CD14-positive monocyte (primary cell): Measurements from ENCODE around the gene STX17. TPM values are rescaled to one million over a fixed set of nuclear protein-coding genes. Genes with fewer than 3 reads are reported as not detected.

Experiments
- DNase-seq, 3 donors: peaks; one replicate each; pipeline ENCODE4 v3.0.0-alpha.2; 2011 to 2022
- H2AFZ ChIP-seq: 2 replicates; pipeline ENCODE4 v1.6.0; 2012; ENCODE audit warnings: mild to moderate bottlenecking, low read depth, low read length, inconsistent platforms; ENCODE audit not compliant: insufficient read depth, poor library complexity, severe bottlenecking
- H3K27ac ChIP-seq, 2 donors: 1 replicate in 1 of 2; 2 replicates in 1 of 2; pipeline ENCODE4 v1.5.1; 2012 to 2013; ENCODE audit warnings: low read length in 2 of 2, control low read depth in 1 of 2, inconsistent platforms in 1 of 2, low read depth in 1 of 2, mild to moderate bottlenecking in 1 of 2
- H3K27me3 ChIP-seq, 2 donors: one replicate each; pipeline versions ENCODE4 v1.6.0 to v1.6.1; 2011 to 2013; ENCODE audit warnings: low read length in 2 of 2; ENCODE audit not compliant: control insufficient read depth in 2 of 2, insufficient read depth in 2 of 2
- H3K36me3 ChIP-seq, 2 donors: replicated peaks in 1 of 2; 1 replicate in 1 of 2; 2 replicates in 1 of 2; pipeline versions ENCODE4 v1.5.1 to v1.6.1; 2012 to 2013; ENCODE audit warnings: low read length in 2 of 2, control low read depth in 1 of 2, inconsistent platforms in 1 of 2, mild to moderate bottlenecking in 1 of 2; ENCODE audit not compliant: insufficient read depth in 2 of 2, control insufficient read depth in 1 of 2
- H3K4me1 ChIP-seq, 2 donors: 1 replicate in 1 of 2; 2 replicates in 1 of 2; pipeline versions ENCODE4 v1.5.1 to v1.6.1; 2012 to 2013; ENCODE audit warnings: low read length in 2 of 2, control low read depth in 1 of 2, inconsistent platforms in 1 of 2, mild to moderate bottlenecking in 1 of 2, moderate library complexity in 1 of 2; ENCODE audit not compliant: insufficient read depth in 2 of 2, control insufficient read depth in 1 of 2
- H3K4me2 ChIP-seq: replicated peaks from 2 replicates; pipeline ENCODE3; 2012; ENCODE audit warnings: low read length, moderate library complexity, mild to moderate bottlenecking; ENCODE audit not compliant: poor library complexity, severe bottlenecking; ENCODE audit errors: extremely low read depth
- H3K4me3 ChIP-seq, 3 experiments: fragments of 200-600 bp in 1 of 3; sonication (generic) in 1 of 3; replicated peaks in 1 of 3; 1 replicate in 2 of 3; 2 replicates in 1 of 3; pipeline ENCODE4 v1.5.1; 2011 to 2013; ENCODE audit warnings: low read length in 3 of 3, mild to moderate bottlenecking in 3 of 3, control low read depth in 2 of 3, low read depth in 2 of 3, inconsistent platforms in 1 of 3, moderate library complexity in 1 of 3
- H3K79me2 ChIP-seq: 2 replicates; pipeline ENCODE4 v1.6.0; 2012; ENCODE audit warnings: mild to moderate bottlenecking, control low read depth, inconsistent platforms, low read length, moderate library complexity; ENCODE audit not compliant: insufficient read depth
- H3K9ac ChIP-seq: 2 replicates; pipeline ENCODE4 v1.6.0; 2017; ENCODE audit warnings: low read length, mild to moderate bottlenecking; ENCODE audit not compliant: insufficient read depth, poor library complexity, severe bottlenecking
- H3K9me3 ChIP-seq, 2 donors: replicated peaks in 1 of 2; 1 replicate in 1 of 2; 2 replicates in 1 of 2; pipeline versions ENCODE4 v1.5.1 to v1.6.1; 2012 to 2013; ENCODE audit warnings: low read length in 2 of 2, control low read depth in 1 of 2; ENCODE audit not compliant: control insufficient read depth in 1 of 2, insufficient read depth in 1 of 2
- H4K20me1 ChIP-seq: 2 replicates; pipeline ENCODE4 v1.6.0; 2012; ENCODE audit warnings: mild to moderate bottlenecking, low read length, control low read depth, moderate library complexity; ENCODE audit not compliant: insufficient read depth
- H3K27ac Mint-ChIP-seq, 7 donors: one replicate each; pipeline ENCODE4 v1.8.0; 2020; ENCODE audit warnings: mild to moderate bottlenecking in 7 of 7, mixed read lengths in 7 of 7, moderate library complexity in 6 of 7, inconsistent platforms in 2 of 7
- H3K27me3 Mint-ChIP-seq, 3 donors: one replicate each; pipeline ENCODE4 v1.8.0; 2021 to 2022; ENCODE audit warnings: low read depth in 3 of 3, mild to moderate bottlenecking in 3 of 3, mixed read lengths in 3 of 3, moderate library complexity in 3 of 3, inconsistent platforms in 1 of 3
- H3K36me3 Mint-ChIP-seq, 2 donors: one replicate each; pipeline ENCODE4 v1.8.0; 2020; ENCODE audit warnings: mixed read lengths in 2 of 2, inconsistent platforms in 1 of 2, mild to moderate bottlenecking in 1 of 2
- H3K4me1 Mint-ChIP-seq: one replicate; pipeline ENCODE4 v1.8.0; 2020; ENCODE audit warnings: mild to moderate bottlenecking, mixed read lengths
- H3K4me3 Mint-ChIP-seq, 2 donors: one replicate each; pipeline ENCODE4 v1.8.0; 2020; ENCODE audit warnings: mild to moderate bottlenecking in 2 of 2, mixed read lengths in 2 of 2, moderate library complexity in 1 of 2
- H3K9me3 Mint-ChIP-seq, 7 donors: one replicate each; pipeline ENCODE4 v1.8.0; 2020 to 2022; ENCODE audit warnings: mixed read lengths in 7 of 7, mild to moderate bottlenecking in 6 of 7, moderate library complexity in 6 of 7, inconsistent platforms in 2 of 7
- CTCF ChIP-seq: fragments of 200-600 bp; IDR thresholded peaks from one replicate; pipeline ENCODE4 v1.8.0; 2022; ENCODE audit warnings: antibody characterized with exemption, mild to moderate bottlenecking
- WGBS: methylation state at CpG from one replicate; pipeline ENCODE4 v1.1.5; 2013; ENCODE audit warnings: missing lambda C conversion rate; ENCODE audit not compliant: insufficient coverage; 5-methylcytosine and 5-hydroxymethylcytosine counted together
- intact Hi-C, 2 donors: fragments of 100-400 bp; cut with micrococcal nuclease; formaldehyde crosslinking; loops; one replicate each; pipeline versions ENCODE4 v1.15.0 to v1.15.1; 2023
- polyA plus RNA-seq, 3 donors: library from polyadenylated mRNA; depleted of rRNA in 1 of 3; unstranded in 2 of 3; stranded (reverse) in 1 of 3; fragments of 300-500 nt in 2 of 3; fragments of >200 nt in 1 of 3; fragmentation: Illumina TruSeq in 2 of 3; gene quantifications; 1 replicate in 2 of 3; 2 replicates in 1 of 3; pipeline ENCODE4 v1.2.3, GENCODE V29; 2012 to 2021

STX17 gene
- polyA plus RNA-seq, 3 donors, result 10.3 to 16.8 (median 10.6) TPM

GRCh38 chr9:99931155-99931840, 24.8 kb downstream of the STX17 start:
- H3K27ac Mint-ChIP-seq, result peak overlapping the region in 1 of 7 donors; percentile 7
- Histone ChIP-seq H4K20me1 (no peaks in the 10 kb centered on the region), H2AFZ (no peak overlapping the region), H3K4me2 (no peak overlapping the region), H3K79me2 (no peaks in the 10 kb centered on the region), H3K36me3 (peaks cover 0 to 9% of the 10 kb centered on the region in 2 donors), H3K4me1 (no peaks in the 10 kb centered on the region), H3K9me3 (peaks cover 0 to 4% of the 10 kb centered on the region in 2 donors), H3K4me3 (no peak overlapping the region), H3K27ac (no peak overlapping the region), H3K9ac (no peak overlapping the region), H3K27me3 (no peaks in the 10 kb centered on the region)
- peaks cover 27 to 31% of the 10 kb centered on the region in 2 donors for H3K36me3 Mint-ChIP-seq
- WGBS, result 100% methylated on average over 3 of the region's 6 CpGs
- H3K27me3 Mint-ChIP-seq, result no peaks in the 10 kb centered on the region
- peaks cover 2 to 10% (median 5%) of the 10 kb centered on the region in 7 donors for H3K9me3 Mint-ChIP-seq
- no peak for TF ChIP-seq CTCF
- DNase-seq, result no peak
- no peak overlapping the region for H3K4me3 Mint-ChIP-seq
- intact Hi-C loops, result no loop called here
- no peaks in the 10 kb centered on the region for H3K4me1 Mint-ChIP-seq

- Histone ChIP-seq H3K4me3 (no peak overlapping the region), H3K4me1 (no peaks in the 10 kb centered on the region), H3K27me3 (no peaks in the 10 kb centered on the region), H3K4me2 (no peak overlapping the region), H3K9ac (no peak overlapping the region), H3K27ac (no peak overlapping the region), H3K36me3 (no peaks in the 10 kb centered on the region), H4K20me1 (no peaks in the 10 kb centered on the region), H2AFZ (no peak overlapping the region), H3K9me3 (no peaks in the 10 kb centered on the region), H3K79me2 (no peaks in the 10 kb centered on the region)
- intact Hi-C loops, result no loop called here
- no peak for TF ChIP-seq CTCF
- WGBS, result no CpG with 5 or more reads among the region's 4 CpGs
- H3K4me1 Mint-ChIP-seq, result no peaks in the 10 kb centered on the region
- H3K27ac Mint-ChIP-seq, result no peak overlapping the region
- H3K27me3 Mint-ChIP-seq, result no peaks in the 10 kb centered on the region
- no peak overlapping the region for H3K4me3 Mint-ChIP-seq
- DNase-seq, result no peak
- H3K36me3 Mint-ChIP-seq, result peaks cover 20 to 21% of the 10 kb centered on the region in 2 donors
- peaks cover 0 to 19% (median 7%) of the 10 kb centered on the region in 7 donors for H3K9me3 Mint-ChIP-seq
Measured at GRCh38 chr9:99936947-99937587, 30.6 kb downstream of the STX17 start.
